MM.1S (cell line): ENCODE measurements around the gene HIBADH.

ENCODE experiments used
- EZH2 ChIP-seq: fragments of 300-600 bp; sonication (generic); optimal IDR thresholded peaks from 2 replicates; pipeline ENCODE3; 2017; ENCODE audit warnings: low read depth, mild to moderate bottlenecking, antibody characterized with exemption, low read length, mixed read lengths
- EZH2phosphoT487 ChIP-seq: fragments of 300-600 bp; sonication (generic); IDR thresholded peaks from 2 replicates; pipeline ENCODE4 v1.6.1; 2018; ENCODE audit warnings: antibody characterized with exemption, low read length
- TF ChIP-seq, protein P1 (sequence below): fragments of 300-600 bp; sonication (generic); IDR thresholded peaks from 2 replicates; pipeline ENCODE4 v1.5.1; 2016; ENCODE audit warnings: antibody characterized with exemption, low read length, mixed read lengths

DNA sequence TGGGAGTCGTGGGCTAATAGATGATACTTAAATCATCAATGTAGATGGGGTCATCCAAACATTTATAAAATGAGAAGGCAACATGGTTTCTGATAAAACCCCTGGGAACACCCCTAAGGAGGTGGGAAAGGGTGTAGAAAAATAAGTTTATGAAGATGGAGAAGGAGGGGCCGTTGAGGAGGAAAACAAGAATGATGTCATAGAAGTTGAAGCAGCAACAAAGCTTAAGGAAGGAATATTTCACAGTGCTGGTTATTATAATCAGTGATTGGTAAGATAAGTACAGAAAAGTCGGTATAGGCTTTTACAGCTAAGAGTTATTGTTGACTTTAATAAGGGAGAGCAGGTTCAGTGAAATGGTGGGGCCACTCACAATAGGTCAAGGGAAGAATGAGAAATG, 9.0 kb upstream of the HIBADH start:
- TF ChIP-seq, protein P1, sequence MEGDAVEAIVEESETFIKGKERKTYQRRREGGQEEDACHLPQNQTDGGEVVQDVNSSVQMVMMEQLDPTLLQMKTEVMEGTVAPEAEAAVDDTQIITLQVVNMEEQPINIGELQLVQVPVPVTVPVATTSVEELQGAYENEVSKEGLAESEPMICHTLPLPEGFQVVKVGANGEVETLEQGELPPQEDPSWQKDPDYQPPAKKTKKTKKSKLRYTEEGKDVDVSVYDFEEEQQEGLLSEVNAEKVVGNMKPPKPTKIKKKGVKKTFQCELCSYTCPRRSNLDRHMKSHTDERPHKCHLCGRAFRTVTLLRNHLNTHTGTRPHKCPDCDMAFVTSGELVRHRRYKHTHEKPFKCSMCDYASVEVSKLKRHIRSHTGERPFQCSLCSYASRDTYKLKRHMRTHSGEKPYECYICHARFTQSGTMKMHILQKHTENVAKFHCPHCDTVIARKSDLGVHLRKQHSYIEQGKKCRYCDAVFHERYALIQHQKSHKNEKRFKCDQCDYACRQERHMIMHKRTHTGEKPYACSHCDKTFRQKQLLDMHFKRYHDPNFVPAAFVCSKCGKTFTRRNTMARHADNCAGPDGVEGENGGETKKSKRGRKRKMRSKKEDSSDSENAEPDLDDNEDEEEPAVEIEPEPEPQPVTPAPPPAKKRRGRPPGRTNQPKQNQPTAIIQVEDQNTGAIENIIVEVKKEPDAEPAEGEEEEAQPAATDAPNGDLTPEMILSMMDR = no peak
- no peak for TF ChIP-seq EZH2phosphoT487
- TF ChIP-seq EZH2 = no peak
